ENCODE results near the gene IGBP1.

DNA sequence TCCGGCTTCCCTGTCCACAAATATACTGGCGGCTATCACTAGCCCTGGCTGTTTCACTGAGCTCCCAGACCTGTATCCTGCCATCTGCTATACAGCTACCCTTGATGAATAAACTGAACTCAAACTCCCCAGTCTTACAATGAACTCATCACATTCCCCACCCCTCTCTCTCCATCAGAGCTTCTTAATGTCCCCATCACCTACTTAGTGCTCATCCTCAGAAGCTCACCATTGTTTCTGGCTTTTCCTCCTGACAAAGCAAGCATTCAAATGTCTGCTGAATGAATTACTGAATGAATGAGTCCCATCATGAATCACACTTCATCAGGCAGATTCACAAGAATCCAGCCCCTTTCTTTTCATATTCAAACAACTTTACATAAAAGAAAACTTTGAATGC, 38.4 kb downstream of the IGBP1 start:
- TF ChIP-seq, protein P1, sequence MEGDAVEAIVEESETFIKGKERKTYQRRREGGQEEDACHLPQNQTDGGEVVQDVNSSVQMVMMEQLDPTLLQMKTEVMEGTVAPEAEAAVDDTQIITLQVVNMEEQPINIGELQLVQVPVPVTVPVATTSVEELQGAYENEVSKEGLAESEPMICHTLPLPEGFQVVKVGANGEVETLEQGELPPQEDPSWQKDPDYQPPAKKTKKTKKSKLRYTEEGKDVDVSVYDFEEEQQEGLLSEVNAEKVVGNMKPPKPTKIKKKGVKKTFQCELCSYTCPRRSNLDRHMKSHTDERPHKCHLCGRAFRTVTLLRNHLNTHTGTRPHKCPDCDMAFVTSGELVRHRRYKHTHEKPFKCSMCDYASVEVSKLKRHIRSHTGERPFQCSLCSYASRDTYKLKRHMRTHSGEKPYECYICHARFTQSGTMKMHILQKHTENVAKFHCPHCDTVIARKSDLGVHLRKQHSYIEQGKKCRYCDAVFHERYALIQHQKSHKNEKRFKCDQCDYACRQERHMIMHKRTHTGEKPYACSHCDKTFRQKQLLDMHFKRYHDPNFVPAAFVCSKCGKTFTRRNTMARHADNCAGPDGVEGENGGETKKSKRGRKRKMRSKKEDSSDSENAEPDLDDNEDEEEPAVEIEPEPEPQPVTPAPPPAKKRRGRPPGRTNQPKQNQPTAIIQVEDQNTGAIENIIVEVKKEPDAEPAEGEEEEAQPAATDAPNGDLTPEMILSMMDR (IDR thresholded peaks at IDR 0.05; ENCODE audit: low read depth, low read length), result no peak
- no peak for TF ChIP-seq POLR2A (IDR thresholded peaks at IDR 0.05; ENCODE audit: extremely low read depth, insufficient read length)

All from NB4 (cell line).